K562 (cell line): ENCODE results near the gene ZNF628. TPM values are rescaled to one million over a fixed set of nuclear protein-coding genes. Genes with fewer than 3 reads are reported as not detected.

ENCODE experiments used
- CAMTA2 ChIP-seq: fragments of 250-450 bp; sonication (Bioruptor Pico); conservative IDR thresholded peaks from 2 replicates; pipeline ENCODE4 v1.5.1; 2022
- CCNT2 ChIP-seq: IDR thresholded peaks from 2 replicates; pipeline ENCODE4 v1.6.1; 2011; ENCODE audit warnings: borderline replicate concordance, low read depth, mild to moderate bottlenecking, moderate library complexity, mixed read lengths, low read length; ENCODE audit not compliant: insufficient read length; ENCODE audit errors: extremely low read depth
- CLOCK ChIP-seq: fragments of 250-450 bp; sonication (Bioruptor Pico); IDR thresholded peaks from 2 replicates; pipeline ENCODE4 v1.4.0; 2020; ENCODE audit warnings: mild to moderate bottlenecking, moderate library complexity, borderline replicate concordance
- HDAC2 ChIP-seq: fragments of 450-650 bp; IDR thresholded peaks from 2 replicates; pipeline ENCODE4 v1.6.1; 2016; ENCODE audit warnings: mild to moderate bottlenecking
- HSF4 ChIP-seq: fragments of 250-450 bp; sonication (Bioruptor Pico); IDR thresholded peaks from 2 replicates; pipeline ENCODE4 v2.1.2; 2022; ENCODE audit warnings: mild to moderate bottlenecking, moderate library complexity, borderline replicate concordance
- PHB ChIP-seq: fragments of 250-450 bp; sonication (Bioruptor Pico); IDR thresholded peaks from 2 replicates; pipeline ENCODE4 v1.5.0; 2021
- ZBTB9 ChIP-seq: fragments of 450-650 bp; formaldehyde crosslinking; IDR thresholded peaks from 2 replicates; pipeline ENCODE4 v1.4.0; 2020; ENCODE audit warnings: mild to moderate bottlenecking, moderate library complexity
- polyA plus RNA-seq, 8 experiments: library from polyadenylated mRNA; depleted of rRNA in 4 of 8; stranded (reverse) in 5 of 8; unstranded in 3 of 8; fragments of >200 nt; fragmentation: Nextera tagmentation in 2 of 8; fragmentation: Illumina TruSeq in 1 of 8; extraction: Ambion mirVana in 2 of 8; extraction: Trizol in 1 of 8; gene quantifications; 2 replicates each; pipeline versions ENCODE4 v1.2.1 to v1.2.3, GENCODE V29; 2011 to 2014; ENCODE audit warnings: inconsistent platforms in 1 of 8, missing spikeins in 1 of 8
- total RNA-seq, 7 experiments: library from RNA; depleted of rRNA in 6 of 7; stranded (reverse); fragments of >200 nt in 6 of 7; fragmentation: Illumina TruSeq in 2 of 7; extraction: Trizol in 2 of 7; gene quantifications; 2 replicates each; pipeline versions ENCODE4 v1.2.1 to v1.2.3, GENCODE V29; 2011 to 2021; ENCODE audit warnings: low replicate concordance in 1 of 7
- TF ChIP-seq, protein P1 (sequence below), 2 experiments: fragments of 450-650 bp in 1 of 2; sonication (generic) in 1 of 2; formaldehyde crosslinking in 1 of 2; IDR thresholded peaks; 2 replicates each; pipeline versions ENCODE4 v1.7.1 to v1.9.0; 2016 to 2022; ENCODE audit warnings: inconsistent platforms in 1 of 2, mild to moderate bottlenecking in 1 of 2, missing genetic modification reagents in 1 of 2
- TF ChIP-seq, protein P2 (sequence below): sonication (generic); formaldehyde crosslinking; IDR thresholded peaks from 2 replicates; pipeline ENCODE4 v1.9.0; 2022; ENCODE audit warnings: mild to moderate bottlenecking, missing genetic modification reagents

Gene ZNF628
- total and polyA plus RNA-seq, 9 of the 15 experiments (the other 6 are each of a cell fraction or from before 2014, with no cell fraction given) = 0.13 to 13.6 (median 2.2) TPM; not detected in 3

- TF ChIP-seq, protein P1, sequence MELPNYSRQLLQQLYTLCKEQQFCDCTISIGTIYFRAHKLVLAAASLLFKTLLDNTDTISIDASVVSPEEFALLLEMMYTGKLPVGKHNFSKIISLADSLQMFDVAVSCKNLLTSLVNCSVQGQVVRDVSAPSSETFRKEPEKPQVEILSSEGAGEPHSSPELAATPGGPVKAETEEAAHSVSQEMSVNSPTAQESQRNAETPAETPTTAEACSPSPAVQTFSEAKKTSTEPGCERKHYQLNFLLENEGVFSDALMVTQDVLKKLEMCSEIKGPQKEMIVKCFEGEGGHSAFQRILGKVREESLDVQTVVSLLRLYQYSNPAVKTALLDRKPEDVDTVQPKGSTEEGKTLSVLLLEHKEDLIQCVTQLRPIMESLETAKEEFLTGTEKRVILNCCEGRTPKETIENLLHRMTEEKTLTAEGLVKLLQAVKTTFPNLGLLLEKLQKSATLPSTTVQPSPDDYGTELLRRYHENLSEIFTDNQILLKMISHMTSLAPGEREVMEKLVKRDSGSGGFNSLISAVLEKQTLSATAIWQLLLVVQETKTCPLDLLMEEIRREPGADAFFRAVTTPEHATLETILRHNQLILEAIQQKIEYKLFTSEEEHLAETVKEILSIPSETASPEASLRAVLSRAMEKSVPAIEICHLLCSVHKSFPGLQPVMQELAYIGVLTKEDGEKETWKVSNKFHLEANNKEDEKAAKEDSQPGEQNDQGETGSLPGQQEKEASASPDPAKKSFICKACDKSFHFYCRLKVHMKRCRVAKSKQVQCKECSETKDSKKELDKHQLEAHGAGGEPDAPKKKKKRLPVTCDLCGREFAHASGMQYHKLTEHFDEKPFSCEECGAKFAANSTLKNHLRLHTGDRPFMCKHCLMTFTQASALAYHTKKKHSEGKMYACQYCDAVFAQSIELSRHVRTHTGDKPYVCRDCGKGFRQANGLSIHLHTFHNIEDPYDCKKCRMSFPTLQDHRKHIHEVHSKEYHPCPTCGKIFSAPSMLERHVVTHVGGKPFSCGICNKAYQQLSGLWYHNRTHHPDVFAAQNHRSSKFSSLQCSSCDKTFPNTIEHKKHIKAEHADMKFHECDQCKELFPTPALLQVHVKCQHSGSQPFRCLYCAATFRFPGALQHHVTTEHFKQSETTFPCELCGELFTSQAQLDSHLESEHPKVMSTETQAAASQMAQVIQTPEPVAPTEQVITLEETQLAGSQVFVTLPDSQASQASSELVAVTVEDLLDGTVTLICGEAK (IDR thresholded peaks at IDR 0.05) = peak; percentile 87
- TF ChIP-seq, protein P1 (CRISPR knock-in tag; IDR thresholded peaks at IDR 0.05) = no peak
- TF ChIP-seq HDAC2 (0 out of 2 replicates have a peak, but pooled peaks have one; percentile 25), HSF4 (CRISPR knock-in tag) (no peak), CAMTA2 (peak; percentile 87; the same call in 1 of the 2 replicates), ZBTB9 (0 out of 2 replicates have a peak, but pooled peaks have one; percentile 64), PHB (CRISPR knock-in tag) (peak; percentile 82; the same call in 1 of the 2 replicates), CCNT2 (peak; percentile 77), CLOCK (CRISPR knock-in tag) (no peak)
- TF ChIP-seq, protein P2, sequence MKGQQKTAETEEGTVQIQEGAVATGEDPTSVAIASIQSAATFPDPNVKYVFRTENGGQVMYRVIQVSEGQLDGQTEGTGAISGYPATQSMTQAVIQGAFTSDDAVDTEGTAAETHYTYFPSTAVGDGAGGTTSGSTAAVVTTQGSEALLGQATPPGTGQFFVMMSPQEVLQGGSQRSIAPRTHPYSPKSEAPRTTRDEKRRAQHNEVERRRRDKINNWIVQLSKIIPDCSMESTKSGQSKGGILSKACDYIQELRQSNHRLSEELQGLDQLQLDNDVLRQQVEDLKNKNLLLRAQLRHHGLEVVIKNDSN (CRISPR knock-in tag) = no peak
Measured at GRCh38 chr19:55484593-55485438, 8.4 kb downstream of the ZNF628 start, which contains the start of gene NAT14 (continued).
